Skeletal muscle cell (primary cell): ENCODE measurements around the gene TBXA2R.

Experiments used
- DNase-seq: peaks from one replicate; pipeline ENCODE4 v3.0.0-alpha.2; 2010; ENCODE audit warnings: low read depth
- H3K4me3 ChIP-seq: 2 replicates; pipeline ENCODE4 v1.5.1; 2011; ENCODE audit warnings: low read depth, mild to moderate bottlenecking, control low read depth, low read length, moderate library complexity

TBXA2R gene

GRCh38 chr19:3621689-3622088, 15.0 kb upstream of the TBXA2R start:
- no peak overlapping the region for H3K4me3 ChIP-seq

GRCh38 chr19:3620817-3621547, 14.3 kb upstream of the TBXA2R start:
- DNase-seq, result no peak
- no peak overlapping the region for H3K4me3 ChIP-seq

More at GRCh38 chr19:3621689-3622088, 15.0 kb upstream of the TBXA2R start:
- DNase-seq, result no peak

- no peak overlapping the region for H3K4me3 ChIP-seq
- DNase-seq, result no peak
Observed at GRCh38 chr19:3620145-3620816, 13.6 kb upstream of the TBXA2R start.

- no peak for DNase-seq
- no peak overlapping the region for H3K4me3 ChIP-seq
Observed at GRCh38 chr19:3619631-3620012, 12.9 kb upstream of the TBXA2R start.

- H3K4me3 ChIP-seq, result no peak overlapping the region
- DNase-seq, result no peak
Observed at GRCh38 chr19:3618811-3619630, 12.3 kb upstream of the TBXA2R start.

- H3K4me3 ChIP-seq, result no peak overlapping the region
- no peak for DNase-seq
Observed at GRCh38 chr19:3618144-3618810, 11.6 kb upstream of the TBXA2R start.

- no peak for DNase-seq
- no peak overlapping the region for H3K4me3 ChIP-seq
Observed at GRCh38 chr19:3617463-3617862, 10.8 kb upstream of the TBXA2R start.

- no peak overlapping the region for H3K4me3 ChIP-seq
- no peak for DNase-seq
Observed at GRCh38 chr19:3615524-3616135, 9.0 kb upstream of the TBXA2R start.

GRCh38 chr19:3614858-3615505, 8.3 kb upstream of the TBXA2R start:
- no peak overlapping the region for H3K4me3 ChIP-seq
- DNase-seq, result no peak

- no peak overlapping the region for H3K4me3 ChIP-seq
- no peak for DNase-seq
Observed at GRCh38 chr19:3613818-3614661, 7.4 kb upstream of the TBXA2R start.

GRCh38 chr19:3612901-3613741, 6.4 kb upstream of the TBXA2R start:
- H3K4me3 ChIP-seq, result no peak overlapping the region
- no peak for DNase-seq

GRCh38 chr19:3612330-3612729, 5.7 kb upstream of the TBXA2R start:
- no peak for DNase-seq
- no peak overlapping the region for H3K4me3 ChIP-seq

GRCh38 chr19:3611841-3612240, 5.2 kb upstream of the TBXA2R start:
- no peak overlapping the region for H3K4me3 ChIP-seq
- DNase-seq, result no peak

- no peak overlapping the region for H3K4me3 ChIP-seq
Observed at GRCh38 chr19:3610745-3611717, 4.4 kb upstream of the TBXA2R start.

GRCh38 chr19:3609779-3610719, 3.4 kb upstream of the TBXA2R start:
- DNase-seq, result no peak
- H3K4me3 ChIP-seq, result no peak overlapping the region

More at GRCh38 chr19:3610745-3611717, 4.4 kb upstream of the TBXA2R start:
- no peak for DNase-seq
